ENCODE measurements around the gene LDLRAD4. TPM values are rescaled to one million over a fixed set of nuclear protein-coding genes. Genes with fewer than 3 reads are reported as not detected.

Gene LDLRAD4
- total RNA-seq, 6 donors from 2014 or later: 19.5 to 26.6 (median 24.4) TPM

DNA sequence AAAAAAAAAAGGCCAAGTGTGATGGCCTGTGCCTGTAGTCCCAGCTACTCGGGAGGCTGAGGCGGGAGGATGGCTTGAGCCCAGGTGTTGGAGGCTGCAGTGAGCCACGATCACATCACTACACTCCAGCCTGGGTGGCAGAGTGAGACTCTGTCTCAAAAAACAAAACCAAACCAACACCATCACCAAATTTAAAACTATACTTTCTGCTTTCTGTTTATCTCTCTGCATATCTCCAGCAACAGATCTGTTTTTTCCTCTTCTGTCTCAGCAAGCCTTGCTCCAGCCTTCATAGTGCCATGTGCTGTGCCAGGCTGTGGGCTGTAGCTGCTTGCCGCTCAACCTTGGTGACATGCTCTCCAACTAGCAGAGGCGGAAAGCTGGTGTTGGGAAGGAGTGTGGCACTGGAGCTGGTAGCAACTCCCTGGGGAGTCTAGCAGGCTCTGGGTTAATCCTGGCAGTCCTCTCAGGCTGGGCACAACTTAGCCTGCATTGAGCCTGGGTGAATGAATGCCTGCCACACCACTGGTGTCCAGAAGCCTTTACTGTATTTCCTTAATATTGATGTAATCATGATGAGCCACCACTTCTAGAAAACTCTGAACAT, 204.1 kb downstream of the LDLRAD4 start:
- no peak for DNase-seq
- Histone ChIP-seq H3K27ac (no peak overlapping the region), H3K4me1 (peaks cover 0 to 12% (median 5%) of the 10 kb centered on the region in 4 donors), H3K27me3 (no peaks in the 10 kb centered on the region), H3K9me3 (no peaks in the 10 kb centered on the region), H3K36me3 (no peaks in the 10 kb centered on the region), H3K4me3 (no peak overlapping the region)
- TF ChIP-seq POLR2A (IDR thresholded peaks at IDR 0.05) (no peak), CTCF (IDR thresholded peaks at IDR 0.05) (no peak), POLR2AphosphoS5 (IDR thresholded peaks at IDR 0.05) (no peak), EP300 (IDR thresholded peaks at IDR 0.05) (no peak)
- 92 to 96% methylated on average over 5 of the region's 5 CpGs for WGBS, 2 donors
- ATAC-seq (ENCODE audit: low FRiP score in 2 of 2): no peak

- no peaks in the 10 kb centered on the region for H3K9me3 ChIP-seq
- H3K36me3 ChIP-seq: no peaks in the 10 kb centered on the region
Observed at GRCh38 chr18:13423352-13423751, 204.8 kb downstream of the LDLRAD4 start.

GRCh38 chr18:13424363-13424762, 205.8 kb downstream of the LDLRAD4 start:
- H3K27ac ChIP-seq: no peak overlapping the region
- H3K27me3 ChIP-seq: no peaks in the 10 kb centered on the region
- WGBS, 2 donors: 90% methylated on average over 7 of the region's 7 CpGs
- no peaks in the 10 kb centered on the region for H3K36me3 ChIP-seq
- H3K9me3 ChIP-seq: no peaks in the 10 kb centered on the region
- no peak overlapping the region for H3K4me3 ChIP-seq
- DNase-seq: no peak
- ATAC-seq (ENCODE audit: low FRiP score in 2 of 2): no peak
- TF ChIP-seq EP300 (IDR thresholded peaks at IDR 0.05) (no peak), POLR2AphosphoS5 (IDR thresholded peaks at IDR 0.05) (no peak), CTCF (IDR thresholded peaks at IDR 0.05) (no peak), POLR2A (IDR thresholded peaks at IDR 0.05) (no peak)
- peaks cover 0 to 3% (median 0%) of the 10 kb centered on the region in 4 donors for H3K4me1 ChIP-seq

More at GRCh38 chr18:13423352-13423751, 204.8 kb downstream of the LDLRAD4 start:
- Histone ChIP-seq H3K4me3 (no peak overlapping the region), H3K4me1 (peaks cover 0 to 5% (median 0%) of the 10 kb centered on the region in 4 donors), H3K27ac (no peak overlapping the region), H3K27me3 (no peaks in the 10 kb centered on the region)
- ATAC-seq (ENCODE audit: low FRiP score in 2 of 2) (no peak), DNase-seq (no peak)
- 87 to 92% methylated on average over 9 of the region's 9 CpGs for WGBS, 2 donors
- TF ChIP-seq CTCF (IDR thresholded peaks at IDR 0.05) (no peak), POLR2AphosphoS5 (IDR thresholded peaks at IDR 0.05) (no peak)

- no peak overlapping the region for H3K4me3 ChIP-seq
- ATAC-seq (ENCODE audit: low FRiP score in 2 of 2): no peak
- no peak for TF ChIP-seq EP300 (IDR thresholded peaks at IDR 0.05)
- no peak for TF ChIP-seq POLR2AphosphoS5 (IDR thresholded peaks at IDR 0.05)
- no peak for TF ChIP-seq CTCF (IDR thresholded peaks at IDR 0.05)
- TF ChIP-seq POLR2A (IDR thresholded peaks at IDR 0.05): no peak
- no peak for DNase-seq
- no peaks in the 10 kb centered on the region for H3K27me3 ChIP-seq
- no peaks in the 10 kb centered on the region for H3K9me3 ChIP-seq
- WGBS, 2 donors: 74 to 78% methylated on average over 15 to 16 of the region's 16 CpGs
- H3K27ac ChIP-seq: no peak overlapping the region
- H3K4me1 ChIP-seq: peaks cover 0 to 3% (median 0%) of the 10 kb centered on the region in 4 donors
- H3K36me3 ChIP-seq: no peaks in the 10 kb centered on the region
Observed at GRCh38 chr18:13425357-13426091, 207.0 kb downstream of the LDLRAD4 start.

All from upper lobe of left lung (tissue), 6 donors.